Measurements from ENCODE around the gene CCDC40. TPM values are rescaled to one million over a fixed set of nuclear protein-coding genes. Genes with fewer than 3 reads are reported as not detected.

CCDC40 gene
- total RNA-seq, 1 experiment from 2014 or later: 3.8 TPM

DNA sequence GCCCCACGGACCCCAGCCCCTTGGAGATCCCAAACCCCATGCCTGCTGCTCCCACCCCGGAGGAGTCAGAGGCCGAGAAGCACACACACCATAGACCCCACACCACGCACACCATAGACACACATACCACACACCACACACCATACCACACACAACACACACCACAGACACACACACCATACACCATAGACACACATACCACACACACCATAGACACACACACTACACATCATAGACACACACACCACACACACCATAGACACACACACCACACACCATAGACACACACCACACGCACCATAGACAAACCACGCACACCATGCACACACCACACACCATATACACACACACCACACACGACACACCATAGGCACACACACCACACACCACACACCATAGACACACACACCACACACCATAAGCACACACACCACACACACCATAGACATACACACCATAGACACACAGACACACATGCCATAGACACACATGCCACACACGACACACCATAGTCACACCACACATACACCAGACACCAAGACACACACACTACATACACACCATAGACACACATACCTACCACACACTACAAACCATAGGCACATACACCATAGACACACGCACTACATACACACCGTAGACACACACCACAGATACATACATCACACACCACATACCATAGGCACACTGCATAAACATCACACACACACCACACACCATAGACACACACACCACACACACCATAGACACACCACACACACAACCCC lies 12.1 kb upstream of the CCDC40 start:
- H3K27me3 ChIP-seq (ENCODE audit: control insufficient read depth, insufficient read depth, low read length): no peaks in the 10 kb centered on the region
- no peak overlapping the region for H3K4me3 ChIP-seq (ENCODE audit: insufficient read depth, low read depth, low read length)
- peaks cover 2% of the 10 kb centered on the region; the same call in 1 of the 2 replicates for H3K36me3 ChIP-seq (replicated peaks; ENCODE audit: control insufficient read depth, insufficient read depth, low read length)
- no peak for DNase-seq

DNA sequence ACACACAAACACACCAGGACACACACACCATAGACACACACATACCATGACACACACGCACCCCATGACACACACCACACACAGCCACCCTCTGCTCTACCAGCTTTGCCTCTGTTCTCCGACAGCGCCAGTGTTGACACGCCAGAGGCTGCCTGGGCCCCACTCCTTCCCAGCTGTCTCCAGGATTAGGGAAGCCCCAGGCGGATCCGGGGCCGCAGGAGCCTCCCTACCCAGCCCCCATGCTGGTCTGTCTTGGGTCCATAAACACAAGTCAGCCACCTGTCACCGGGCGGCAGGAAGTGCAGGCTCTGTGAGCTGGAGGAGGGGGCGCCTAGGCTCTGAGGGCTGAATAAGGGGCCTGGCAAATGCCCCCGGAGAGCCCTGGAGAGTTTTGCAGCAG lies 11.3 kb upstream of the CCDC40 start:
- Histone ChIP-seq H3K27me3 (ENCODE audit: control insufficient read depth, insufficient read depth, low read length) (no peaks in the 10 kb centered on the region), H3K36me3 (replicated peaks; ENCODE audit: control insufficient read depth, insufficient read depth, low read length) (peaks cover 2% of the 10 kb centered on the region; the same call in 1 of the 2 replicates), H3K4me3 (ENCODE audit: insufficient read depth, low read depth, low read length) (no peak overlapping the region)
- peak; percentile 87 for DNase-seq

DNA sequence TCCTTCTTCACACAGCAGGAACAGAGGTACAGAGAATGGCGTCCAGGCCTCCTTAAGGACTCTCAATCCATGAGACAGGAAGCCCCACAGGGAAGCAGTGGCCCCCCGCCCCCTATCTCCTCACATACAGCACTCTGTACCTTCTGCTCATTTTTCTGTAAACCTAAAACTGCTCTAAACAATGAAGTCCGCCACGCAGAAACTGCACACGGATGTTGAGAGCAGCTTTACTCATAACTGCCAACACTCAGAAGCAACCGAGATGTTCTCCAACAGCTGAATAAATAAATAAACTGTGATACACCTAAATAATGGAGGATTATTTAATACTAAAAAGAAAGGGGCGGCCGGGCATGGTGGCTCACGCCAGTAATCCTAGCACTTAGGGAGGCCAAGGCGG lies 10.6 kb upstream of the CCDC40 start:
- Histone ChIP-seq H3K4me3 (ENCODE audit: insufficient read depth, low read depth, low read length) (no peak overlapping the region), H3K36me3 (replicated peaks; ENCODE audit: control insufficient read depth, insufficient read depth, low read length) (peaks cover 2% of the 10 kb centered on the region; the same call in 1 of the 2 replicates), H3K27me3 (ENCODE audit: control insufficient read depth, insufficient read depth, low read length) (no peaks in the 10 kb centered on the region)
- no peak for DNase-seq

DNA sequence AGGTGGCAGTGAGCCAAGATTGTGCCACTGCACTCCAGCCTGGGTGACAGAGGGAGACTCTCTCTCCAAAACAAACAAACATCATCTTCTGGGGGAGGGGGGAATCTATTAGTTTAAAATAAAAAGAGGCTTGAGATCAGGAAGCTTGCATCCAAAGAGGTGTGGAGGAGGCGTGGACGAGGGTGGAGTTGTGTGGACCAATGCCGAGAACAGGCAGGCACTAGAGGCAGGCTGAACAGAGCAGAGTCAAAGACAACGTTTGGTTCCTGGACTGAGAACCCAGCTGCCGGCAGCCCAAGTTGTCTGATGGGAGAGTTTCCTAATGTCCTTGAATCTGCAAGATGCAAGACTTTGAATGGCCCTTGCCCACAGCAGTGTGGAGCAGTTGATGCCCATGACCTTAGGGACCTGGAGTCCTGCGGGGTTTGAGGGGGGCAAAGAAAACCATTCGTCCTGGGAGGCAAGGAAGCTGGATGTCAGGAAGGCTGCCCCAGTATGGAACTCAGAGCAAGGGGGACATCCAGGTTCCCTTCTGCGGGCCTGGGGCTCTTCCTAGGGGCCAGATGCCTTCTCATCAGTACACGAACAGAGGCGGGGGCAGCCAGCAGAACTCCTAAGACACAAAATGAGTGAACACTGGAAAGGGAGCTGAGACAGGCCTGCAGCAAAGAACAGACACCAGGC lies 9.9 kb upstream of the CCDC40 start:
- H3K36me3 ChIP-seq (replicated peaks; ENCODE audit: control insufficient read depth, insufficient read depth, low read length): peaks cover 2% of the 10 kb centered on the region; the same call in 1 of the 2 replicates
- H3K27me3 ChIP-seq (ENCODE audit: control insufficient read depth, insufficient read depth, low read length): no peaks in the 10 kb centered on the region
- no peak for DNase-seq

DNA sequence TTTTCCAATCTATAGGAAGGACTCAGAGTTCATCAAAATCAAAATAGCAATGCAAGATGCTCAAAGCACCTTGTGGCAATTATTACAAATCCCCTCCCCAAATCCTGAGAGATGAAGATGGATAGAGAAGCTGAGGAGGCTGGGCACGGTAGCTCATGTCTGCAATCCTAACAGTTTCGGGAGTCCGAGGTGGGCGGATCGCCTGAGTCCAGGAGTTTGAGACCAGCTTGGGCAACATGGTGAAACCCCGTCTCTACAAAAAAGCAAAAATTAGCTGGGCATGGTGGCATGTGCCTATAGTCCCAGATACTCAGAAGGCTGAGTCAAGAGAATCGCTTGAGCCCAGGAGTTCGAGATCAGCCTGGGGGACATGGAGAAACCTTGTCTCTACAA lies 9.4 kb upstream of the CCDC40 start:
- DNase-seq: no peak
- Histone ChIP-seq H3K36me3 (replicated peaks; ENCODE audit: control insufficient read depth, insufficient read depth, low read length) (peaks cover 2% of the 10 kb centered on the region; the same call in 1 of the 2 replicates), H3K27me3 (ENCODE audit: control insufficient read depth, insufficient read depth, low read length) (no peaks in the 10 kb centered on the region), H3K4me3 (ENCODE audit: insufficient read depth, low read depth, low read length) (no peak overlapping the region)

More for the DNA sequence above, 9.9 kb upstream of the CCDC40 start:
- no peak overlapping the region for H3K4me3 ChIP-seq (ENCODE audit: insufficient read depth, low read depth, low read length)

DNA sequence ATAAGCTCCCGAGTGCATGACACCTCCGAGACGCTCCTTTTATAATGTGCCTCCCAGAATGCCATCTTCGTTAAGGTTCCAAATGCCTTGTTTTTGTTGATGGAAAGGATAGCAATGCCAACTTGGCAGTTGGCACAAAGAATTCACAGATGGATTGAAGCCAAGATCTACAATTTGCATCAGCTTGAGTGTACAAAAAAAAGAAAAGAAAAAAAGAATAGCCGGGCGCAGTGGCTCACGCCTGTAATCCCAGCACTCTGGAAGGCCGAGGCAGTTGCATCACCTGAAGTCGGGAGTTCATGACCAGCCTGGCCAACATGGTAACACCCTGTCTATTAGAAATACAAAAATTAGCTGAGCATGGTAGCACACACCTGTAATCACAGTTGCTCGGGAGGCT lies 8.4 kb upstream of the CCDC40 start:
- H3K27me3 ChIP-seq (ENCODE audit: control insufficient read depth, insufficient read depth, low read length): no peaks in the 10 kb centered on the region
- DNase-seq: no peak
- peaks cover 2% of the 10 kb centered on the region; the same call in 1 of the 2 replicates for H3K36me3 ChIP-seq (replicated peaks; ENCODE audit: control insufficient read depth, insufficient read depth, low read length)
- H3K4me3 ChIP-seq (ENCODE audit: insufficient read depth, low read depth, low read length): no peak overlapping the region

DNA sequence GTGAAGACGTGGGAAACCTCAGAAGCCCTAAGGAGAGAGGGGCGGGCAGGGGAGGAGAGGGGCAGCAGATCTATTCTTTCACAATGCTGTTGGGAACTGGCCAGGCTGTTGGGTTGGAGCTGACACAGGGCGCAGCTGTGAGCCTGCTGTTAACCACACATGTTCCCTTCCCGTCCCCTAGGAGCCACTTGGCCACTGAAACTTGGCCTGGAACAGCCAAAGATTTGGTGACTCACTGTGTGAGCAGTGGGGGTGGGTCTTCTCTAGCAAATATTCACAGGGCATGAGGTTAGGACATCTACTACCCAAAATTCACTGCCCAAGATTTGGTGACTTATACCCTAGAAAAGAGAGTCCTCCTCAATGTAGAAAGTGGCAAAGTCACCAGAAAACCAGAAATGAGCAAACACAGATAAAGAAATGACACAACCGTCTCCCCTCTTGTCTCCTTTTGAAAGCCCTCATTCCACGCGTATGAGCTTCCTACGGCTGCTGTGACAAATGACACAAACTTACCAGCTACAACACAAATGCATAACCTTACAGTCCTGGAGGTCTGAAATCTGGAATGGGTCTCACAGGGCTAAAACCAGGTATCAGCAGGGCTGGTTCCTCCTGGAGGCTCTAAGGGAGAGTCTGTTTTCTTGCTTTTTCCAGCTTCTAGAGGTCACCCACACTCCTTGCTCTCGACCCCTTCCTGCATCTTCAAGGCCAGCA lies 7.0 kb upstream of the CCDC40 start:
- no peak for DNase-seq
- no peak overlapping the region for H3K4me3 ChIP-seq (ENCODE audit: insufficient read depth, low read depth, low read length)

DNA sequence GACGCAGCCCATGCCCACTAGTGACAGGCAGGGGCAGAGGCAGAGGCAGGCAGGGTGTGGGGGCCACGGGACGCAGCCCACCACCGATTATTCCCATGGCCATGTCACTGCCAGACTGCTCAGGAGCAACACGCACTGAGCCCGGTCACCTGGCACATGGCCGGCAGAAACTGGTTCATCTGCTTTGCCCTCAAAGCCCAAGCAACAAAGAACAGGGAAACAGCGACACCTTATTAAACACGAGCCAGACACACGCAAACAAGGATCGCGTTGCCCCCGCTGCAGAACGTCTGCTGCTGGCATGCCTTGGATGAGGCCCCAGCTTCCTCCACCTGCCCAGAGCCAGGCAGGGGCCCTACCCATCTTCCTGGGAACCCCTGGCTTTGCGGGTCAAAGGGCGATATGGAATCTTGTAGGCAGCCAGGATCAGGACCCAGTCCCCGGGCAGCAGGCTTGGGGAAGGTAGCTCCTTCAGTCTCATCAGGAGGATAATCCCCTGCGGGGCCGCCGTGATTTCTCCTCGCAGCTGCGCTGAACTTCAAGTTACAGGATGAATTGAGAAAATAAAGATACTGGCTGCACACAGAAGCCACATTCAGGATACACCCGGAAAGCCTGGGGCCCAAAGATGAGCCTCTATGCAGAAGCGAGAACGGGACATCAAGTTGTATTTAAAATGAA lies 5.6 kb upstream of the CCDC40 start:
- no peak for DNase-seq
- no peaks in the 10 kb centered on the region for H3K27me3 ChIP-seq (ENCODE audit: control insufficient read depth, insufficient read depth, low read length)
- no peak overlapping the region for H3K4me3 ChIP-seq (ENCODE audit: insufficient read depth, low read depth, low read length)
- H3K36me3 ChIP-seq (replicated peaks; ENCODE audit: control insufficient read depth, insufficient read depth, low read length): peaks cover 2% of the 10 kb centered on the region; the same call in 1 of the 2 replicates

More for the DNA sequence above, 7.0 kb upstream of the CCDC40 start:
- peaks cover 2% of the 10 kb centered on the region; the same call in 1 of the 2 replicates for H3K36me3 ChIP-seq (replicated peaks; ENCODE audit: control insufficient read depth, insufficient read depth, low read length)
- H3K27me3 ChIP-seq (ENCODE audit: control insufficient read depth, insufficient read depth, low read length): no peaks in the 10 kb centered on the region

DNA sequence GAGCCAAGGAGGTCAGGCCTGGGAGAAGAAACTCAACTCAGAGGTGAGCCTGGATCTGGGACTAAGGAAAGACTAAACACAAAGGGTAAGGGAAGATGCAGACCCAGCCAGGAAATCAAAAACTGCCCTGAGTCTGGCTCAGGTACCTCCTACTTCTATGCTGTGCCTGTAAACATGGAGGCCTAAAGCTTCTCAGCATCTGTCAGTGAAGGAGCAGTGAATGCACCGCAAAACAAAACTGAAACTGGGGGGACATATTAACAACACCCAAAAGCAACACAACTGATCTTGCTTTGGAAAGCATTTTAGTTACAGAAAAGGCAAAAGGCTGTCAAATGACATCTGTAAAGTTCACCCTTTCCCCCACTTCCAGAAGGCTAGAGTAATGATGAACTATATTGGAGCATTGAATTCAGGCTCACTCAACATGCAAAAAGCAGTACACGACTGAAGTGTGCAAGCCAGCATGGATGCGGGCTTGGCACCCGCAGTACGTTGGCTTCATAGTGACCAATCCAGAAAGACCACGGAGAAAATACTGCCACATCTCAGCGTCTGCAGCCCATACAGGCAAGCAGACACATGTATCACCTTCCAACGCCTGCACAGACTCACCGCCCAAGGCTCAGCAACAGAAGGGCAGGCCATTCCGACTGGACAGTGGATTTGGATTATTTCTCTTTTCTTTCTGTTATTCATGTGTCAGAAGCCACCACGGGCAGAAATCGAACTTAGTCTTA lies 4.6 kb upstream of the CCDC40 start:
- H3K36me3 ChIP-seq (replicated peaks; ENCODE audit: control insufficient read depth, insufficient read depth, low read length): no peaks in the 10 kb centered on the region; the same call in 1 of the 2 replicates
- no peak for DNase-seq
- no peaks in the 10 kb centered on the region for H3K27me3 ChIP-seq (ENCODE audit: control insufficient read depth, insufficient read depth, low read length)
- no peak overlapping the region for H3K4me3 ChIP-seq (ENCODE audit: insufficient read depth, low read depth, low read length)

DNA sequence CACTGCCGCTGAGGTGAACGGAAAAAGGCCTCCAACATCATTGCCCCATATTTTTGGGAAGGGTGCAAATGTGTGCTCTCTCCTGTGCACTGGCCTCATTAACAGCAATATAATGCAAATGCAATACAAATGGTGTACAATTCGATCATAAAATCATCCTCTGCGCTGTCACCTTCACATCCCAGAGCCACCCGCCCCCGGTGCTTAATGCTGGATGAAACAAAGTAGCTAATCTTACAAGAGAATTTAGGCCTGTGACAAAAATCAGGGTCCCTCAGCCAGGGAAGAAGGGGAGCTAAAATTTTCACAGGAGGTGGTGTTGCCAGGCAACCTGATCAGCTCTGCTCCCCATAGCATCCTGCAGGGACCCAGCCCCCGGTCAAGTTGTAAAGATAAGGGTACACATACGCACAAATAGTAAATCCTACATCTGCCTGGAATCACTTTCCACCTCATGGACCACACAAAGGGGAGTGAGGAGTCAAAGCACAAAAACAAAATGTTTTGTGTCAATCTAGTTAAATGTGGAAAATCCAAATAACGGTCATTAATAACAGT lies 3.7 kb upstream of the CCDC40 start:
- Histone ChIP-seq H3K27me3 (ENCODE audit: control insufficient read depth, insufficient read depth, low read length) (no peaks in the 10 kb centered on the region), H3K4me3 (ENCODE audit: insufficient read depth, low read depth, low read length) (no peak overlapping the region), H3K36me3 (replicated peaks; ENCODE audit: control insufficient read depth, insufficient read depth, low read length) (no peaks in the 10 kb centered on the region; the same call in 1 of the 2 replicates)
- DNase-seq: no peak

DNA sequence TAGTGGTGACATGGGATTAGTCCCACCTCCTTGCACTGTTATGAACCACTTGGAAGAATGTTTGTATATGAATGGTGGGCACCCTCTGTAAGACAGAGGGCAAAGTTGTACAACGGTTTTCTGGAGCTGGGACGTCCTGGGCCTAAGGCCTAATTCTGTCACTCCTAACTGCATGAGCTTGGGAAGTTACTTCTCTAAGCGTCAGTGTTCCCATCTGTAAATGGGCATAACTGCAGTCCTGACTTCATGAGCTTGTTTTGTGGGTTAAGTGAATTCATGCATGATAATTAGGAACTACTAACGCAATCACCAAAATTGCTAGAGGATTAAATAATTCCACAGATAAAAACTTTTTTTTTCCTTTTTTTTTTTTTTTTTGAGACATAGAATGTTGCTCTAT lies 2.6 kb upstream of the CCDC40 start:
- Histone ChIP-seq H3K36me3 (replicated peaks; ENCODE audit: control insufficient read depth, insufficient read depth, low read length) (no peaks in the 10 kb centered on the region), H3K4me3 (ENCODE audit: insufficient read depth, low read depth, low read length) (no peak overlapping the region), H3K27me3 (ENCODE audit: control insufficient read depth, insufficient read depth, low read length) (no peaks in the 10 kb centered on the region)
- DNase-seq: no peak

DNA sequence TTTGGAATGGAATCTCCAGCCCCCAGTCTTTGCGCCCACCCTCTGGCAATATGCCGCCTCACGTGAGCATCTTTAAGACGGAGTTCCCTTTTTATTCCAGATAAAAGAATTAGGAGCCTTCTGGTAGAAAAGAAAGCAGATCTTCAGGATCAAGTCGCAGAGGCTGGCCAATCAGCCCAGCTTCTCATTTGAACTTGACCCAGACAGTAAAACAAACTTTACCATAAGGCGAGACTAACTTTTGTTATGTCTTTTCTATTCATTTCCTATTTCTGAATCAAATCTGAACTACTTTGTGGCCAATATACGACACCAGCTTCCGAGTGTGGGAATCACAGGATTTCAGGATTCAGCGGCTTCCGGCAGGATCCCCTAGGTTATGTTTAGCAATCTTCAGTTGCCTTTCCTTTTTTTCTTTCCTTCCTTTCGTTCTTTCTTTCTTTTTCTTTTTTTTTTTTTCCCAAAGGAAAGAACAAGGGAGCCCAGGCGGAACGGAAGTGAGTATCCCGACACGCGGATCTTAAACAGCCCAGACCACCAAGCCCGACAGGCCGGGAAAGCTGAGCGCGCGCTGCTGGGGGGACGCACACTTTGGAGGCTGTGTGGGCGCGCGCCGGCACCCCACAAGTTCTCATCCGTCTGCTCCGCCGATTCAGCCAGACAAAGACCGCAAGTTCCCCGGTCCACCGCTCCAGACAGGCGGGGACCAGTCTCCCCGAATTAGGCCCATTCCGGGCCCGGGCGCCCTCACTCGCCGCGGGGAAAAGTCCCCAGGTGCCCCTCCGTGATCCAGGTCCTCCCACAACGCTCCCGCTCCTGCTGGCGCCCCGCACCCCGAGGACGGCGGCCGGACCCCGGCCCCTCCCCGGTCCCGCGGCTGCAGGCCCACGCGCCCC lies 1.4 kb upstream of the CCDC40 start:
- peak; percentile 80 for DNase-seq
- Histone ChIP-seq H3K27me3 (ENCODE audit: control insufficient read depth, insufficient read depth, low read length) (no peaks in the 10 kb centered on the region), H3K36me3 (replicated peaks; ENCODE audit: control insufficient read depth, insufficient read depth, low read length) (no peaks in the 10 kb centered on the region), H3K4me3 (ENCODE audit: insufficient read depth, low read depth, low read length) (peak overlapping the region; percentile 88)

DNA sequence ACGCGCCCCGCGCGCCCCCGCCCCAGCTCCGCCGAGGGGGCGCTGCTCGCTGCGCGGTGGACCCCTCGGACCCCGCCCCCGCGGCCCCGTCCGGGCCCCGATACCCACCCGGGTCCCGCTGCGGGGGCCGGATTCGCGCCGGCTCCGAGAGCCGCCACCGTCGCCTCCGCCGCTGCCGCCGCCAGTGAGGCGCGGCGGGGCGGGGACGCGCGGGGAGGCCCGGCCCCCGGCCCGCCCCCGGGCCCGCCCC lies 830 bp upstream of the CCDC40 start, which contains the start of gene TBC1D16:
TBC1D16 (minus strand) TSS at position 186 of the 250 bp plus-strand sequence. CDS start 22,325 bp downstream, outside the sequence.
- Histone ChIP-seq H3K4me3 (ENCODE audit: insufficient read depth, low read depth, low read length) (peak within 1 kb of the TSS; percentile 97), H3K27me3 (ENCODE audit: control insufficient read depth, insufficient read depth, low read length) (no peaks in the 10 kb centered on the region), H3K36me3 (replicated peaks; ENCODE audit: control insufficient read depth, insufficient read depth, low read length) (no peaks in the 10 kb centered on the region)
- DNase-seq: no peak

All from H7 (cell line).